Mucosa of descending colon (tissue), 3 donors: ENCODE results near the gene IL17B. TPM values are rescaled to one million over a fixed set of nuclear protein-coding genes. Genes with fewer than 3 reads are reported as not detected.
A peak's percentile ranks its signal among the peaks of the same experiment; 100 is the strongest.

ENCODE experiments used
- ATAC-seq: fragments of 200-7000 bp; cut with Tn5 transposase; one replicate; pipeline ENCODE4 v1.9.1; 2020; ENCODE audit warnings: mild to moderate bottlenecking, moderate library complexity
- DNase-seq, 3 donors: peaks; one replicate each; pipeline ENCODE4 v3.0.0-alpha.2; 2020
- H3K36me3 ChIP-seq: fragments of 200-600 bp; one replicate; pipeline ENCODE4 v1.8.0; 2021; ENCODE audit warnings: low read depth, mild to moderate bottlenecking
- H3K4me1 ChIP-seq: fragments of 200-600 bp; one replicate; pipeline ENCODE4 v1.8.0; 2021; ENCODE audit warnings: low read depth, mild to moderate bottlenecking
- H3K4me3 ChIP-seq: fragments of 200-600 bp; one replicate; pipeline ENCODE4 v1.8.0; 2021; ENCODE audit warnings: mild to moderate bottlenecking
- H3K9me3 ChIP-seq: fragments of 200-600 bp; one replicate; pipeline ENCODE4 v1.8.0; 2021; ENCODE audit warnings: mild to moderate bottlenecking
- CTCF ChIP-seq: fragments of 200-600 bp; IDR thresholded peaks from one replicate; pipeline ENCODE4 v1.8.0; 2022; ENCODE audit warnings: antibody characterized with exemption, mild to moderate bottlenecking
- intact Hi-C, 2 donors: fragments of 100-400 bp; cut with DNase I in 1 of 2; cut with micrococcal nuclease in 1 of 2; formaldehyde crosslinking; loops; one replicate each; pipeline versions ENCODE4 v1.11.0 to v1.11.1; 2022; cut with DNase I, micrococcal nuclease
- total RNA-seq, 3 donors: library from RNA; stranded (reverse); fragmentation: NEBNext Ultra II Directional in 2 of 3; extraction: Animal tissue kit (Norgen Biotek cat#: 25700) in 2 of 3; gene quantifications; one replicate each; pipeline versions ENCODE4 v1.2.1 to v1.2.4, GENCODE V29; 2021 to 2023
- donor health status: DM: no; HTN: no; CAD: no; lungs with moderate emphysema.
- donor health status: DM: no; HTN: no; CAD: no.
- donor health status: DM: no; HTN: yes; CAD: no.

Gene IL17B
- total RNA-seq, 3 donors from 2014 or later, result 0.92 TPM; not detected in 2

- no peak overlapping the region for H3K4me3 ChIP-seq
- intact Hi-C loops, result loop anchor here in 1 of 2 donors (10.0 kb wide), 1 partner anchor 45 kb away; no protein-coding TSS in a partner anchor
- H3K36me3 ChIP-seq, result no peaks in the 10 kb centered on the region
- ATAC-seq (peak; percentile 19), DNase-seq (no peak)
- TF ChIP-seq CTCF, result no peak
- H3K9me3 ChIP-seq, result no peaks in the 10 kb centered on the region
- H3K4me1 ChIP-seq, result no peaks in the 10 kb centered on the region
Observed at GRCh38 chr5:149389552-149390495, 10.7 kb upstream of the IL17B start.

GRCh38 chr5:149388498-149389190 lies 9.6 kb upstream of the IL17B start:
- no peaks in the 10 kb centered on the region for H3K4me1 ChIP-seq
- no peak overlapping the region for H3K4me3 ChIP-seq
- ATAC-seq (no peak), DNase-seq (no peak)
- no peaks in the 10 kb centered on the region for H3K36me3 ChIP-seq
- intact Hi-C loops, result loop anchor here in 1 of 2 donors (10.0 kb wide), 1 partner anchor 46 kb away; no protein-coding TSS in a partner anchor
- no peaks in the 10 kb centered on the region for H3K9me3 ChIP-seq
- no peak for TF ChIP-seq CTCF

- ATAC-seq (peak; percentile 12), DNase-seq (no peak)
- no peak overlapping the region for H3K4me3 ChIP-seq
- no peak for TF ChIP-seq CTCF
- peaks cover under 1% of the 10 kb centered on the region for H3K4me1 ChIP-seq
- no peaks in the 10 kb centered on the region for H3K9me3 ChIP-seq
- intact Hi-C loops, result loop anchor here in 1 of 2 donors (10.0 kb wide), 1 partner anchor 47 kb away; no protein-coding TSS in a partner anchor
- no peaks in the 10 kb centered on the region for H3K36me3 ChIP-seq
Observed at GRCh38 chr5:149387982-149388381, 8.9 kb upstream of the IL17B start.

DNA sequence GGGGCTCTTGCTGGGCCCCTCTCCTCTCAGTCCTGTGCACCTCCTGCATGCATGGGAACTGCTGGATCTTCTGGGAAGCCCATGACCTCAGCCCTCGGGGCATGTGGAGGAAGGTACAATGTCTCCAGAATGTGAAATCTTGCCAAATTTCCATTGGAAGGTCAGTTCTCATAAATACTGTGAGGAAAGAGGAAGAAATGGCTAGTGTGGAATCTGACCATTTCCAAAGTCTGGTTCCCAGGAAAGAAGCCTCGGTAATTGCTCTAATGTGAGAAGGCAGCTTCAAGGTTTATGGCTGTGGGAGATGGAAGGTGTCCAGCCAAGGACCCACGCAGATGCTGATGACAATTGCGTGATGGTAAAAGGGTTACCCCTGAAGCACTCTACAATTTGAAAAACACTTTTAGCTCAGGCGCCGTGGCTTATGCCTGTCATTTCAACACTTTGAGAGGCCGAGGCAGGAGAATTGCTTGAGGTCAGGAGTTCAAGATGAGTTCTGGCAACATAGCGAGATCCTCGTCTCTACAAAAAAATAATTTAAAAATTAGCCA lies 8.1 kb upstream of the IL17B start:
- intact Hi-C loops, result loop anchor here in 1 of 2 donors (10.0 kb wide), 1 partner anchor 48 kb away; no protein-coding TSS in a partner anchor
- no peak overlapping the region for H3K4me3 ChIP-seq
- peaks cover 7% of the 10 kb centered on the region for H3K4me1 ChIP-seq
- H3K9me3 ChIP-seq, result no peaks in the 10 kb centered on the region
- no peak for ATAC-seq
- no peak for TF ChIP-seq CTCF
- no peaks in the 10 kb centered on the region for H3K36me3 ChIP-seq
- no peak for DNase-seq

- intact Hi-C loops, result loop anchor here in 1 of 2 donors (10.0 kb wide), 1 partner anchor 49 kb away; no protein-coding TSS in a partner anchor
- Histone ChIP-seq H3K4me3 (no peak overlapping the region), H3K36me3 (no peaks in the 10 kb centered on the region), H3K9me3 (no peaks in the 10 kb centered on the region), H3K4me1 (peaks cover 7% of the 10 kb centered on the region)
- no peak for TF ChIP-seq CTCF
- DNase-seq (no peak), ATAC-seq (no peak)
Observed at GRCh38 chr5:149386166-149386565, 7.1 kb upstream of the IL17B start.
